GM19455 (cell line): ENCODE data around the gene MRPS14.
"Not testable (repeated sequence)": the region's sequence is repeated elsewhere in the genome, so short reads cannot be mapped to it uniquely, and the experiment has no call there.

Experiments
- ATAC-seq: cut with Tn5 transposase; IDR thresholded peaks from one replicate; pipeline ENCODE4 v1.9.1; 2021; ENCODE audit not compliant: unreplicated experiment

MRPS14 gene

DNA sequence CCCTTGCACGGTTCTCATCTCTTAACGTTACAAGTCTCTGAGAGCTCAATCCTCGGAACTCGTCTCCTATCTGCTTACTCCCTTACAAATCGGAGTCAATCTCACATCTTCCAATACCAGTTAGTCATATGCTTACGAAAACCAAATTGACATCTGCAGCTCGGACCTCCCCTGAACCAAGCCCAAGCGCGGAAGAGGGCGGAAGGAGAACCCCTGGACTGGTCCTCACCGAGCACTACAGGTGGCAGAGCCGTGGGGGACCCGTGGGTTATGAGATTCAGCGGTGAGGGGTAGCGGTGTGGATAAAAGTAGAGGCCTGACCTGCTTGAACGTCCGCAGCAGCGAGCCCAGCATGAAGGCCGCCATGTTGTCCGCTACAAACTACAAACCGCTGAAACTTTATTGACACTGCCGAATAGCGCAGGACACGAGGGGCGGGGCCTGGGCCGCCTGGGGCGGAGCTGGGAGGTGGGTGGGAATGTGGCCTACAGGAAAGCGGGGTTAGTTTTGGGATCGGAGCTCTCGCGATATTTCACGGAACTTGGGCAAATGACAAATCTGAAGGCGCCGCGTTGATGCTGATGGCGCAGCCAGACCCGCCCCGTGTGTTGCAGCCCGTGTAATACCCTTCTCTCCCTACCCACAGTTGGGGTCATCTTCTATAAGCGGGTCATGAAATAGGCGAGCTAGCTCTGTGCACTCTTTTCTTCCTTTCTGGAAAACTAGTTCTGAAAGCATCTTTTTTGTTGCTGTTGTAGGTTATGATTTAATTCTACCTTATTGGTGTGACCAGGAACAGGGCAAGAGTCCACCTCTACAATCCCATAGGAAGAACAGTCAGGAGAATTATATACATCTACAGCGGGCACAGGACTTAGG, at the start of gene MRPS14:
Gene MRPS14, minus strand, starts transcription at position 383 of the 879 bp plus-strand sequence. Its CDS starts 17 bp downstream, at position 366.
- ATAC-seq = peak; percentile 90

- no peak for ATAC-seq
These were observed 49.1 kb upstream of the MRPS14 start for GRCh38 chr1:175072099-175072951.

- ATAC-seq = no peak
These were observed 48.2 kb upstream of the MRPS14 start for GRCh38 chr1:175071276-175071943.

DNA sequence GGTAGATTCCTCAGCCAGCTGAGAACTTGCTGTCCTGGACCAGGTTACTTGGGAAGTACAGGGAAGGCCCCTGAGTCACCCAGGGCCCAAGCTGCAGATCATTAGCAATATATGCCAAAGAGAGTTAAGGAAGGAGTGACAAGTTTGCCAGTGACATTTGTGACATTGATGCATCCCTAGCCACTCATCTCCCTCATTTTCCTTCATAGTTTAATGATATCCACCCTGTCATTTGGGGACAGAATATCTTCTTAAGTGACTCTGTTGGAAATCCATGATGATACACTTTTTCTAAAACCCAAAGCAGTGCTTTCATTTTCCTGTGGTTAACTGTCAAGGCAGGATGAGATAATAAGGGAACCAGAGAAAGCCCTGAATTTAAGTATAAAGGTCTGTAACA, 47.6 kb upstream of the MRPS14 start:
- ATAC-seq = no peak

- ATAC-seq = no peak
These were observed 44.3 kb upstream of the MRPS14 start, which contains the start of gene TNN for GRCh38 chr1:175067362-175068106. Gene TNN (plus strand): TSS chr1:175067833. CDS start chr1:175077419, 9,586 bp downstream.

- no peak for ATAC-seq
These were observed 39.6 kb upstream of the MRPS14 start for GRCh38 chr1:175062858-175063257.

- no peak for ATAC-seq
These were observed 39.1 kb upstream of the MRPS14 start for GRCh38 chr1:175062339-175062738.

GRCh38 chr1:175054736-175055135, 31.5 kb upstream of the MRPS14 start:
- no peak for ATAC-seq

DNA sequence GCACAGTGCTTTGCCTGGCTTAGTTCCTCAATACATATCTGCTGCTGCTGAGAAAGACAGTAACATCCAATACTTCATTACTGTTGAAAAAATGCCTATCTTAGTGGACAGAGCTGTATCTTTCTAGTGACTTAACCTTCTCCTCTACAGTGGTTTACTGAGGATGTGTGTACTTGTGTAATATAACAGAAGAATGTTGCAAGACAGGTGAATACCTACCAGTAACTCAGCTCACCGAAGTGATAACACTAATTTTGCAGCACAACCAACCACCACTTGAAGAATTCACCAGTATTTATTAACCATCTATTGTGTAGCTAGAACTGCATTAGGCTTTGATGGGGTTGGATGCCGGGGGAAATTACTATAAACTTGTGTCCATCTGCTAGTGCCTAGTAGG, 27.8 kb upstream of the MRPS14 start:
- ATAC-seq = no peak

DNA sequence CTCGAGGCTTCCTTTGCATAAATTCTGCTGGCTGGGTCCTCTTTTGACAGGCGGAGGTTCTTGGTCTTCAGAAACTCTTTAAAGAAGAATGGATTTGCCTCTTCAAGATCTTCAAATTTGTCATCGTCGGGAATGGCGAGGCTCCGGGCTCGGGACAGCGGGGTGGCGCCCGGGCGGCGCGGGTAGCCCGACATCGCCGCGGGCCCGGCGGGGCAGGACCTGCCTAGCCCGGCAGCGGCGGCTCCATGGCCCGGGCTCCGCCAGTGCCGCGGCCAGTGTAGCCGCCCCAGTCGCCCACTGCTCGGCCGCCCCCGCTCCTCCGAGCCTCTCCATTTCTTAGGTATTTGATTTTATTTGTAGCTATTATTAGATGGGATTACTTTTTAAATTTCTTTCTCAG, 22.3 kb upstream of the MRPS14 start:
- no peak for ATAC-seq

DNA sequence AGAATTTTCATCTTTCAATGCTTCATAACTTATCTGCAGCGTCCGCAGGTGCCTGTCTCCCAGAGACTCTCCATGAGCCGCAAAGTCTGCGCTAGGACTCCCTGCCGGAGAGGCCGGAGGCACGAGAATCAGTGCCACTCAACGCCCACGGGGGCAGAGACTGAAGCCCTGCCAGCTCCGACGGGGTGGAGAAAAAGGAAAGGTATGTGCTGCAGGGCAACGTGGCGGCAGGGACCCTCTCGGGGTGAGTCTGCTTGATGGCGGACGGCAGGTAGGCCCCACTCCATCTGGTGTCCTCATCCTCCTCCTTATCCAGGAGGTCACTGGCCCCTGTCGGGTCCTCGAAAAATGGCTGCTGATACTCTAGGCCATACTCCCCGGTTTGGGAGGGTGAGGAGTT, 21.9 kb upstream of the MRPS14 start:
- no peak for ATAC-seq

- not testable (repeated sequence) for ATAC-seq
These were observed 21.4 kb upstream of the MRPS14 start for GRCh38 chr1:175044591-175044990.

GRCh38 chr1:175043824-175044223, 20.6 kb upstream of the MRPS14 start:
- no peak for ATAC-seq

DNA sequence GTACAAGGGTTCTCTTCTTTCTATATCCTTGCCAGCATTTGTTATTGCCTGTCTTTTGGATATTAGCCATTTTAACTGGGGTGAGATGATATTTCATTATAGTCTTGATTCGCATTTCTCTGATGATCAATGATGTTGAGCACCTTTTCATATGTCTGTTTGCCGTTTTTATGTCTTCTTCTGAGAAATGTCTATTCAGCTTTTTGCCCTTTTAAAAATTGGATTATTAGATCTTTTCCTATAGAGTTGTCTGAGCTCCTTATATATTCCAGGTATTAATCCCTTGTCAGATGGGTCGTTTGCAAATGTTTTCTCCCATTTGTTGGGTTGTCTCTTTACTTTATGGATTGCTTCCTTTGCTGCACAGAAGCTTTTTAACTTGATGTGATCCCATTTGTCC, 19.4 kb upstream of the MRPS14 start:
- ATAC-seq = no peak

GRCh38 chr1:175040324-175040879, 17.2 kb upstream of the MRPS14 start:
- ATAC-seq = no peak

DNA sequence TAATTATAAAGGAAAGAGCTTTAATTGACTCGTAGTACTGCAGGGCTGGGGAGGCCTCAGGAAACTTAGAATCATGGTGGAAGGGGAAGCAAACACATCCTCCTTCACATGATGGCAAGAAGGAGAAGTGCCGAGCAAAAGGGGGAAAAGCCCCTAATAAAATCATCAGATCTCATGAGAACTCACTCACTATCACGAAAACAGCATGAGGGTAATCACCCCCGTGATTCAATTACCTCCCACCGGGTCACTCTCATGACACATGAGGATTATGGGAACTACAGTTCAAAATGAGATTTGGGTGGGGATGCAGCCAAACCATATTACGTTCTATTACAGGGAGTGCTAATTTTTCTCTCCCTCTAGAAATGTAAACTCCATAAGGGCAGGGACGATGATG, 14.2 kb upstream of the MRPS14 start:
- no peak for ATAC-seq

- no peak for ATAC-seq
These were observed 13.3 kb upstream of the MRPS14 start for GRCh38 chr1:175036476-175036875.

- ATAC-seq = no peak
These were observed 12.6 kb upstream of the MRPS14 start for GRCh38 chr1:175035865-175036264.

- no peak for ATAC-seq
These were observed 11.6 kb upstream of the MRPS14 start for GRCh38 chr1:175034775-175035174.

GRCh38 chr1:175033953-175034352, 10.7 kb upstream of the MRPS14 start:
- ATAC-seq = no peak
